Panc1 (cell line): ENCODE data around the gene EPN2. TPM values are rescaled to one million over a fixed set of nuclear protein-coding genes. Genes with fewer than 3 reads are reported as not detected.

Experiments used
- ATAC-seq: fragments of 200-7000 bp; cut with Tn5 transposase; 2 replicates; pipeline ENCODE4 v1.9.1; 2020; ENCODE audit warnings: mild to moderate bottlenecking, moderate library complexity
- BruUV-seq: library from RNA; stranded (reverse); fragments of 400-500 nt; replicated peaks from 2 replicates; lab custom pipeline; 2021; lab: Mats Ljungman, UMichigan
- CTCF ChIA-PET: fragments of 300-600 bp; sonication (Branson Sonifier 250); formaldehyde crosslinking; loops from one replicate; lab custom pipeline; 2022; ENCODE audit warnings: antibody characterized with exemption; lab: Charles Lee
- POLR2A ChIA-PET: fragments of 300-600 bp; sonication (Branson Sonifier 250); formaldehyde crosslinking; loops from one replicate; lab custom pipeline; 2022; ENCODE audit warnings: antibody characterized with exemption; lab: Charles Lee
- DNase-seq: peaks from one replicate; pipeline ENCODE4 v3.0.0-alpha.2; 2010; ENCODE audit warnings: low read depth, low spot score
- H3K27ac ChIP-seq: 2 replicates; pipeline ENCODE4 v1.5.1; 2011; ENCODE audit warnings: mild to moderate bottlenecking, low read length, inconsistent platforms
- H3K27me3 ChIP-seq: fragments of 200-500 bp; sonication (Bioruptor generic); 2 replicates; pipeline ENCODE4 v1.6.0; 2014; ENCODE audit warnings: low read length, inconsistent platforms; ENCODE audit not compliant: control insufficient read depth, insufficient read depth
- H3K36me3 ChIP-seq: fragments of 200-500 bp; sonication (Bioruptor generic); 2 replicates; pipeline ENCODE4 v1.5.1; 2014; ENCODE audit warnings: inconsistent platforms, mild to moderate bottlenecking, low read length, moderate library complexity; ENCODE audit not compliant: control insufficient read depth, insufficient read depth
- H3K4me1 ChIP-seq: 2 replicates; pipeline ENCODE4 v1.5.1; 2011; ENCODE audit warnings: inconsistent platforms, mild to moderate bottlenecking, low read length, moderate library complexity; ENCODE audit not compliant: control insufficient read depth, insufficient read depth
- H3K4me3 ChIP-seq, 2 experiments: 2 replicates each; pipeline ENCODE4 v1.5.1; 2011 to 2012; ENCODE audit warnings: low read depth in 2 of 2, low read length in 2 of 2, mild to moderate bottlenecking in 2 of 2, inconsistent platforms in 1 of 2, moderate library complexity in 1 of 2
- H3K9me3 ChIP-seq: fragments of 200-500 bp; sonication (Bioruptor generic); 2 replicates; pipeline ENCODE4 v1.5.1; 2014; ENCODE audit warnings: low read depth, mild to moderate bottlenecking, inconsistent platforms, low read length, moderate library complexity; ENCODE audit not compliant: control insufficient read depth, insufficient read depth
- CTCF ChIP-seq: fragments of 450-650 bp; IDR thresholded peaks from 2 replicates; pipeline ENCODE4 v1.5.1; 2017; ENCODE audit warnings: mild to moderate bottlenecking
- POLR2AphosphoS5 ChIP-seq: IDR thresholded peaks from 2 replicates; pipeline ENCODE4 v1.6.1; 2012; ENCODE audit warnings: mild to moderate bottlenecking, low read depth, low read length, moderate library complexity
- REST ChIP-seq, 2 experiments: IDR thresholded peaks; 2 replicates each; pipeline ENCODE4 v1.6.1; 2011 to 2012; ENCODE audit warnings: low read depth in 2 of 2, control low read depth in 1 of 2, low read length in 1 of 2, mild to moderate bottlenecking in 1 of 2, moderate library complexity in 1 of 2; ENCODE audit not compliant: insufficient read depth in 1 of 2
- SIN3A ChIP-seq: IDR thresholded peaks from 2 replicates; pipeline ENCODE4 v1.6.1; 2012; ENCODE audit warnings: low read depth, mild to moderate bottlenecking, low read length, moderate library complexity, borderline replicate concordance; ENCODE audit not compliant: insufficient read depth
- TCF7L2 ChIP-seq: IDR thresholded peaks from 2 replicates; pipeline ENCODE4 v1.6.1; 2011; ENCODE audit warnings: mild to moderate bottlenecking, low read depth, low read length, inconsistent platforms
- in situ Hi-C: cut with HindIII; loops from 2 replicates; pipeline ENCODE4 v1.10.0; 2016; ENCODE audit warnings: low sequenced_read_pairs, low pct_unique_long_range_greater_than_20kb
- intact Hi-C: fragments of 100-400 bp; cut with micrococcal nuclease; formaldehyde crosslinking; loops from one replicate; pipeline ENCODE4 v1.10.0; 2022; ENCODE audit not compliant: unreplicated experiment
- total RNA-seq: library from RNA; stranded (reverse); gene quantifications from one replicate; pipeline ENCODE4 v1.2.1, GENCODE V29; 2021; ENCODE audit not compliant: unreplicated experiment

EPN2 gene
- total RNA-seq, 1 experiment from 2014 or later, result 35.0 TPM

GRCh38 chr17:19285213-19285900 is 48.2 kb downstream of the EPN2 start:
- ChIA-PET POLR2A (no interaction called here), CTCF (no interaction called here)
- Histone ChIP-seq H3K4me3 (no peak overlapping the region), H3K4me1 (no peaks in the 10 kb centered on the region; the same call in 1 of the 2 replicates), H3K9me3 (no peaks in the 10 kb centered on the region), H3K27ac (no peak overlapping the region), H3K36me3 (no peaks in the 10 kb centered on the region), H3K27me3 (no peaks in the 10 kb centered on the region)
- DNase-seq (no peak), ATAC-seq (no peak)
- in situ Hi-C loops (no loop called here), intact Hi-C loops (no loop called here)
- no TSS peak for BruUV-seq
- TF ChIP-seq CTCF (no peak), POLR2AphosphoS5 (no peak), TCF7L2 (no peak), REST (IDR thresholded peaks at IDR 0.05; ENCODE audit: insufficient read depth in 1 of 2, low read depth in 2 of 2, low read length in 1 of 2) (no peak), SIN3A (no peak)

GRCh38 chr17:19286751-19287341 is 49.7 kb downstream of the EPN2 start:
- ATAC-seq (no peak), DNase-seq (no peak)
- TF ChIP-seq TCF7L2 (no peak), CTCF (no peak), SIN3A (no peak), REST (IDR thresholded peaks at IDR 0.05; ENCODE audit: insufficient read depth in 1 of 2, low read depth in 2 of 2, low read length in 1 of 2) (no peak), POLR2AphosphoS5 (no peak)
- no peaks in the 10 kb centered on the region for H3K27me3 ChIP-seq
- H3K4me3 ChIP-seq, result no peak overlapping the region
- intact Hi-C loops (no loop called here), in situ Hi-C loops (no loop called here)
- ChIA-PET CTCF (interaction anchor here (0.6 kb wide), 1 partner anchor 37 kb away, joined by 3 read pairs; no protein-coding TSS in a partner anchor), POLR2A (no interaction called here)
- H3K9me3 ChIP-seq, result no peaks in the 10 kb centered on the region
- H3K36me3 ChIP-seq, result no peaks in the 10 kb centered on the region
- no peak overlapping the region for H3K27ac ChIP-seq
- H3K4me1 ChIP-seq, result no peaks in the 10 kb centered on the region; the same call in 1 of the 2 replicates
- BruUV-seq, result no TSS peak
